Smooth muscle cell (in vitro differentiated cells): Measurements from ENCODE around the gene FARSA. TPM values are rescaled to one million over a fixed set of nuclear protein-coding genes. Genes with fewer than 3 reads are reported as not detected.

ENCODE experiments used
- DNase-seq: peaks from one replicate; lab custom pipeline; 2025; ENCODE audit not compliant: unreplicated experiment; lab: John Stamatoyannopoulos, UW
- H2AFZ ChIP-seq: fragments of 200-600 bp; sonication (generic); 2 replicates; pipeline ENCODE4 v1.6.0; 2016; ENCODE audit warnings: antibody characterized with exemption, low read depth, mild to moderate bottlenecking
- H3F3A ChIP-seq: fragments of 200-600 bp; sonication (generic); 2 replicates; pipeline ENCODE4 v1.6.0; 2017; ENCODE audit warnings: antibody characterized with exemption, low read depth
- H3K27ac ChIP-seq: fragments of 200-600 bp; sonication (generic); 2 replicates; pipeline ENCODE4 v1.5.1; 2016; ENCODE audit warnings: low read depth, mild to moderate bottlenecking
- H3K27me3 ChIP-seq: fragments of 200-600 bp; sonication (generic); 2 replicates; pipeline ENCODE4 v1.6.1; 2016; ENCODE audit warnings: low read depth, mild to moderate bottlenecking
- H3K36me3 ChIP-seq: fragments of 200-600 bp; sonication (generic); 2 replicates; pipeline ENCODE4 v1.5.1; 2016; ENCODE audit warnings: low read depth
- H3K4me1 ChIP-seq: fragments of 200-600 bp; sonication (generic); 2 replicates; pipeline ENCODE4 v1.5.1; 2016; ENCODE audit warnings: low read depth
- H3K4me2 ChIP-seq: fragments of 200-600 bp; sonication (generic); 2 replicates; pipeline ENCODE4 v1.6.0; 2016; ENCODE audit warnings: mild to moderate bottlenecking
- H3K4me3 ChIP-seq: fragments of 200-600 bp; sonication (generic); 2 replicates; pipeline ENCODE4 v1.5.1; 2016; ENCODE audit warnings: mild to moderate bottlenecking
- H3K79me2 ChIP-seq: fragments of 200-600 bp; sonication (generic); 2 replicates; pipeline ENCODE4 v1.6.0; 2016; ENCODE audit warnings: low read depth, mild to moderate bottlenecking
- H3K9ac ChIP-seq: fragments of 200-600 bp; sonication (generic); 2 replicates; pipeline ENCODE4 v1.6.0; 2016; ENCODE audit warnings: low read depth
- H3K9me3 ChIP-seq: fragments of 200-600 bp; sonication (generic); replicated peaks from 2 replicates; pipeline ENCODE4 v1.5.1; 2016; ENCODE audit warnings: low read depth
- H4K20me1 ChIP-seq: fragments of 200-600 bp; sonication (generic); 2 replicates; pipeline ENCODE4 v1.6.0; 2016; ENCODE audit warnings: low read depth
- CTCF ChIP-seq: fragments of 200-600 bp; sonication (generic); IDR thresholded peaks from 2 replicates; pipeline ENCODE4 v1.5.1; 2017; ENCODE audit warnings: borderline replicate concordance, mild to moderate bottlenecking, antibody characterized with exemption; ENCODE audit not compliant: insufficient read depth, poor library complexity, severe bottlenecking
- WGBS: methylation state at CpG from one replicate; pipeline ENCODE4 v1.1.7; 2016; ENCODE audit warnings: low lambda C conversion rate; 5-methylcytosine and 5-hydroxymethylcytosine counted together
- polyA plus RNA-seq: library from polyadenylated mRNA; unstranded; fragments of >200 nt; fragmentation: Nextera tagmentation; extraction: Ambion mirVana; gene quantifications from 2 replicates; pipeline ENCODE4 v1.2.1, GENCODE V29; 2016
- total RNA-seq: library from RNA; depleted of rRNA; stranded (reverse); fragments of >200 nt; gene quantifications from 2 replicates; pipeline ENCODE4 v1.2.3, GENCODE V29; 2014

Gene FARSA
- total and polyA plus RNA-seq, 2 experiments from 2014 or later: 46.1 to 86.9 TPM

- no peak overlapping the region for H3K4me2 ChIP-seq
- no peaks in the 10 kb centered on the region for H3K9me3 ChIP-seq
- no peak overlapping the region for H2AFZ ChIP-seq
- no peaks in the 10 kb centered on the region for H3K79me2 ChIP-seq
- H3K27me3 ChIP-seq: no peaks in the 10 kb centered on the region
- H3K27ac ChIP-seq: no peak overlapping the region
- H4K20me1 ChIP-seq: no peaks in the 10 kb centered on the region
- 98% methylated on average over 7 of the region's 7 CpGs for WGBS
- TF ChIP-seq CTCF: no peak
- DNase-seq: no peak
- no peak overlapping the region for H3K9ac ChIP-seq
- H3K4me3 ChIP-seq: no peak overlapping the region
- H3F3A ChIP-seq: no peaks in the 10 kb centered on the region
- no peaks in the 10 kb centered on the region for H3K36me3 ChIP-seq
- H3K4me1 ChIP-seq: peaks cover 4% of the 10 kb centered on the region
Measured at GRCh38 chr19:12970070-12970820, 36.7 kb upstream of the FARSA start.

GRCh38 chr19:12969292-12969988 lies 35.9 kb upstream of the FARSA start, which contains the start of gene DAND5:
Gene DAND5 (plus strand): TSS chr19:12969576. CDS start chr19:12969661, 85 bp downstream.
- Histone ChIP-seq H3K9ac (no peak within 1 kb of the TSS), H3K4me3 (no peak within 1 kb of the TSS), H3K4me2 (no peak within 1 kb of the TSS), H3K27me3 (no peaks in the 10 kb centered on the region), H3K4me1 (peaks cover 4% of the 10 kb centered on the region), H3K79me2 (no peaks in the 10 kb centered on the region), H2AFZ (no peak within 1 kb of the TSS), H3K36me3 (no peaks in the 10 kb centered on the region), H3K27ac (no peak within 1 kb of the TSS), H3F3A (no peaks in the 10 kb centered on the region), H3K9me3 (no peaks in the 10 kb centered on the region), H4K20me1 (no peaks in the 10 kb centered on the region)
- WGBS: 78% methylated on average over 14 of the region's 14 CpGs
- DNase-seq: no peak
- TF ChIP-seq CTCF: no peak

- WGBS: 90% methylated on average over 5 of the region's 5 CpGs
- Histone ChIP-seq H3K4me1 (peaks cover 4% of the 10 kb centered on the region), H4K20me1 (no peaks in the 10 kb centered on the region), H2AFZ (no peak overlapping the region), H3K79me2 (no peaks in the 10 kb centered on the region), H3K9me3 (no peaks in the 10 kb centered on the region), H3K4me3 (no peak overlapping the region), H3K36me3 (no peaks in the 10 kb centered on the region), H3K27ac (no peak overlapping the region), H3F3A (no peaks in the 10 kb centered on the region), H3K4me2 (no peak overlapping the region), H3K9ac (no peak overlapping the region), H3K27me3 (no peaks in the 10 kb centered on the region)
- TF ChIP-seq CTCF: no peak
- DNase-seq: no peak
Measured at GRCh38 chr19:12967907-12968306, 34.4 kb upstream of the FARSA start.
